Neuronal stem cell (in vitro differentiated cells): Measurements from ENCODE around the gene KLC4.

Source experiments
- DNase-seq: peaks from one replicate; pipeline ENCODE4 v3.0.0-alpha.2; 2013; ENCODE audit warnings: low spot score
- H2AFZ ChIP-seq: one replicate; pipeline ENCODE4 v1.6.1; 2013; ENCODE audit warnings: mild to moderate bottlenecking, low read length, inconsistent platforms
- H2AK5ac ChIP-seq: 2 replicates; pipeline ENCODE4 v1.6.1; 2013; ENCODE audit warnings: low read depth, mild to moderate bottlenecking, inconsistent platforms, low read length, moderate library complexity, mixed read lengths
- H2BK120ac ChIP-seq: 2 replicates; pipeline ENCODE4 v1.6.1; 2013; ENCODE audit warnings: low read depth, mild to moderate bottlenecking, inconsistent platforms, low read length, moderate library complexity, mixed read lengths
- H2BK12ac ChIP-seq: one replicate; pipeline ENCODE4 v1.6.1; 2013; ENCODE audit warnings: low read length, inconsistent platforms
- H2BK15ac ChIP-seq: 2 replicates; pipeline ENCODE4 v1.6.1; 2013; ENCODE audit warnings: mild to moderate bottlenecking, low read length, inconsistent platforms, mixed read lengths
- H2BK5ac ChIP-seq: one replicate; pipeline ENCODE4 v1.6.1; 2013; ENCODE audit warnings: inconsistent platforms, mild to moderate bottlenecking, low read length, moderate library complexity
- H3K14ac ChIP-seq: one replicate; pipeline ENCODE4 v1.6.1; 2013; ENCODE audit warnings: low read length, inconsistent platforms
- H3K18ac ChIP-seq: 2 replicates; pipeline ENCODE4 v1.6.1; 2013; ENCODE audit warnings: low read length, inconsistent platforms
- H3K23ac ChIP-seq: 2 replicates; pipeline ENCODE4 v1.6.1; 2013; ENCODE audit warnings: low read depth, mild to moderate bottlenecking, mixed read lengths, low read length, inconsistent platforms; ENCODE audit not compliant: poor library complexity
- H3K27ac ChIP-seq: replicated peaks from 3 replicates; pipeline ENCODE4 v1.5.1; 2013; ENCODE audit warnings: low read length, inconsistent platforms
- H3K27me3 ChIP-seq, 3 experiments: 2 replicates each; pipeline ENCODE4 v1.6.1; 2013; ENCODE audit warnings: low read length in 3 of 3, mild to moderate bottlenecking in 2 of 3, inconsistent platforms in 1 of 3, low read depth in 1 of 3, mixed read lengths in 1 of 3, moderate library complexity in 1 of 3; ENCODE audit not compliant: control insufficient read depth in 3 of 3, insufficient read depth in 3 of 3
- H3K36me3 ChIP-seq, 2 donors: replicated peaks in 1 of 2; 2 replicates each; pipeline ENCODE4 v1.6.1; 2013; ENCODE audit warnings: low read length in 2 of 2; ENCODE audit not compliant: control insufficient read depth in 2 of 2, insufficient read depth in 2 of 2
- H3K4ac ChIP-seq: 2 replicates; pipeline ENCODE4 v1.6.1; 2013; ENCODE audit warnings: inconsistent platforms, mild to moderate bottlenecking, low read length, moderate library complexity
- H3K4me1 ChIP-seq, 2 donors: 1 replicate in 1 of 2; 2 replicates in 1 of 2; pipeline ENCODE4 v1.6.1; 2013; ENCODE audit warnings: low read length in 2 of 2, low read depth in 1 of 2; ENCODE audit not compliant: control insufficient read depth in 2 of 2, insufficient read depth in 1 of 2
- H3K4me2 ChIP-seq: one replicate; pipeline ENCODE4 v1.6.1; 2013; ENCODE audit warnings: mild to moderate bottlenecking, low read length, inconsistent platforms; ENCODE audit not compliant: insufficient read depth, poor library complexity, severe bottlenecking
- H3K4me3 ChIP-seq, 2 donors: 2 replicates each; pipeline ENCODE4 v1.5.1; 2013; ENCODE audit warnings: low read length in 2 of 2, mild to moderate bottlenecking in 2 of 2, inconsistent platforms in 1 of 2, moderate library complexity in 1 of 2
- H3K79me1 ChIP-seq: one replicate; pipeline ENCODE4 v1.6.1; 2013; ENCODE audit warnings: low read depth, mild to moderate bottlenecking, inconsistent platforms, low read length, moderate library complexity
- H3K9ac ChIP-seq: one replicate; pipeline ENCODE4 v1.6.1; 2013; ENCODE audit warnings: mild to moderate bottlenecking, low read depth, low read length, inconsistent platforms; ENCODE audit not compliant: poor library complexity
- H3K9me3 ChIP-seq, 2 donors: replicated peaks in 1 of 2; 2 replicates each; pipeline versions ENCODE3 to v1.6.1; 2013; ENCODE audit warnings: low read length in 2 of 2, mild to moderate bottlenecking in 2 of 2, inconsistent platforms in 1 of 2, low read depth in 1 of 2, mixed read lengths in 1 of 2, moderate library complexity in 1 of 2; ENCODE audit not compliant: control insufficient read depth in 2 of 2, insufficient read depth in 1 of 2
- H4K8ac ChIP-seq: one replicate; pipeline ENCODE4 v1.6.1; 2013; ENCODE audit warnings: low read depth, mild to moderate bottlenecking, inconsistent platforms, low read length, moderate library complexity
- H4K91ac ChIP-seq: one replicate; pipeline ENCODE4 v1.6.1; 2013; ENCODE audit warnings: low read length, low read depth, mild to moderate bottlenecking, inconsistent platforms; ENCODE audit not compliant: poor library complexity
- WGBS, 2 donors: extraction: QIAGEN DNeasy Blood & Tissue Kit; methylation state at CpG; one replicate each; pipeline ENCODE4 v1.1.7; 2013; ENCODE audit warnings: missing lambda C conversion rate in 2 of 2, mixed read lengths in 1 of 2; ENCODE audit not compliant: insufficient read length in 2 of 2, insufficient replicate concordance in 1 of 2; ENCODE audit errors: extremely low coverage in 2 of 2; 5-methylcytosine and 5-hydroxymethylcytosine counted together

KLC4 gene

DNA sequence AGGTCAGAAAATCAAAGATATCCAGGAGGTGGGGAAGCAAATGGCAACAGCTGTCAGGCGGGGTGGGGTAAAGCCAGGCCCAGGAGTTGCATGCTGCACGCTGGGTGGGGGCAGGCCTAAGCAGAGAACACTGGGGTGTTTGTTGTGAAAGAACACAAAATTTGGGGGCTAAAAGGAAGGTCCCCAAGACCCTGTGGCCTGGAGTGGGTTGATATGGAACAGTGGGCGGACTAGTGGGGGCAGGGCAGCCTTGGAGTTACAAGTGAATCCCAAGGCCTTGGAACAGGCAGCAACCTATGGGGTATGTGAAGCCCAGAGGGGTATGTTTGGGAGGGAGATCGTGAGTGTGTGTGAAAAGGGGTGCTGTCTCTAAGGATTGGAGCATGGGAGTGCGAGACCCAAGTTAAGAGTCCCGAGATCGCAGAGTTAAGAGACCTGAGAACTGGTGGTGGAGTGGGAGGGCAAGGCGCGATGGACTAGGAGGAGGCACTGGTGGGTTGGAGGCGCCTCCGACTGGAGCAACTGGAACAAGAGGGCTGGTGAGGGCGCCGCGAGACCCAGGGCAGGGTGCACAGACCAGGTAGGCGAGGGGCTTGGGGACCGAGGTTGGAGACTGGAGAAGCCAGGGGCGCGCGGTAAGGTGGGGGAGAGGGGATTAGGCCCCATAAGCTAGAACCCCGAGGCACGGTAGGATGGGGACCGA lies 6.4 kb upstream of the KLC4 start:
- Histone ChIP-seq H4K8ac (peak overlapping the region; percentile 70), H2BK12ac (no peak overlapping the region), H3K14ac (peak overlapping the region; percentile 72), H3K4ac (peak overlapping the region; percentile 86), H3K27ac (peak overlapping the region; percentile 86), H3K23ac (peak overlapping the region; percentile 98), H3K27me3 (no peaks in the 10 kb centered on the region), H3K18ac (peak overlapping the region; percentile 89), H4K91ac (peak overlapping the region; percentile 48), H3K9me3 (no peaks in the 10 kb centered on the region), H3K36me3 (peaks cover 31 to 66% of the 10 kb centered on the region in 2 donors), H2AK5ac (peak overlapping the region; percentile 91), H2AFZ (peak overlapping the region; percentile 86), H2BK15ac (peak overlapping the region; percentile 13), H3K4me1 (peaks cover 4 to 6% of the 10 kb centered on the region in 2 donors), H2BK5ac (peak overlapping the region; percentile 84), H3K4me3 (peak overlapping the region; percentile 87 to 92), H3K79me1 (peaks cover 3% of the 10 kb centered on the region), H3K4me2 (peak overlapping the region; percentile 71), H3K9ac (peak overlapping the region; percentile 98), H2BK120ac (peak overlapping the region; percentile 35)
- DNase-seq, result no peak
- no CpG with 5 or more reads among the region's 22 CpGs for WGBS, 2 donors

- Histone ChIP-seq H3K79me1 (peaks cover 7% of the 10 kb centered on the region), H2BK5ac (peak within 1 kb of the TSS; percentile 84), H3K9ac (peak within 1 kb of the TSS; percentile 98), H3K4me3 (peak within 1 kb of the TSS; percentile 87 to 92), H3K18ac (peak within 1 kb of the TSS; percentile 89), H3K36me3 (peaks cover 28 to 64% of the 10 kb centered on the region in 2 donors), H2AFZ (peak within 1 kb of the TSS; percentile 86), H4K91ac (peak within 1 kb of the TSS; percentile 48), H3K4me1 (peaks cover 9 to 10% of the 10 kb centered on the region in 2 donors), H3K4me2 (peak within 1 kb of the TSS; percentile 71), H2BK15ac (peak within 1 kb of the TSS; percentile 13), H3K27me3 (no peaks in the 10 kb centered on the region), H2AK5ac (peak within 1 kb of the TSS; percentile 91), H3K9me3 (no peaks in the 10 kb centered on the region), H3K4ac (peak within 1 kb of the TSS; percentile 86), H4K8ac (peak within 1 kb of the TSS; percentile 70), H2BK120ac (peak within 1 kb of the TSS; percentile 35), H3K23ac (peak within 1 kb of the TSS; percentile 98), H3K27ac (peak within 1 kb of the TSS; percentile 86), H3K14ac (peak within 1 kb of the TSS; percentile 72), H2BK12ac (no peak within 1 kb of the TSS)
- 100% methylated on average over 2 of the region's 45 CpGs; no CpG with 5 or more reads in 1 of the 2 donors for WGBS, 2 donors
- peak; percentile 72 for DNase-seq
These were observed 5.8 kb upstream of the KLC4 start, which contains the start of gene CUL7 for GRCh38 chr6:43053545-43054205. Gene CUL7, minus strand, starts transcription at chr6:43053851. Its CDS starts 1,063 bp downstream, at chr6:43052788.

DNA sequence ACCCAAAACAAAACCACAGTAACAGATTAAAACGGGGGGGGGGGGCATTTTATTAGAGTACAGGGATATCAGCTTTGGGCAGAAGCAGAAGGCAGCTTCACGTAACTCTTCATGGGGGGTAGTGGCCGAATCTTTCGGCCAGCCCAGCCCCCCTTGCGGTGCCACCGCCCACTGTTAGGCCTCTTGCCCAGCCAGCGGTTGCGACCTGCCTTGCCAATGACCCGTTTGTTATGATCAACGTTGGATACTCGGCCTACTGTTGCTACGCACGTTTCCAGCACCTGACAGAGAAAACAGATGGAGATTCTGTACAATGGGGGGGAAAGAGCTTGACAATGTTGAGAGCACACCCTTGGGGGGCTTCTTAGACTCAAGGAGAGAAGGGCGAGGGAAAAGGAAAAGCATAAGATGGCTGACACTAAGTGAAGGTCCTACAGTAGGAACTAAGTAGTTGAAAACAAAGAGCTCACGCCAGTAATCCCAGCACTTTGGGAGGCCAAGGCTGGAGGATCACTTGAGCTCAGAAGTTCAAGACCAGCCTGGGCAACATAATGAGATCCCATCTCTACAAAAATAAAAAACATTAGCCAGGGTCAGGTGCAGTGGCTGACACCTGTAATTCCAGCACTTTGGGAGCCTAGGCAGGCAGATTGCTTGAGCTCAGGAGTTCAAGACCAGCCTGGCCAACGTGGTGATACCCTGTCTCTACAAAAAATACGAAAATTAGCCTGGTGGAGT lies 5.1 kb upstream of the KLC4 start:
- H2AFZ ChIP-seq, result peak overlapping the region; percentile 86
- no peak overlapping the region for H3K18ac ChIP-seq
- no peak overlapping the region for H3K14ac ChIP-seq
- no peak overlapping the region for H3K27ac ChIP-seq
- peak overlapping the region; percentile 41 for H3K4me2 ChIP-seq
- peaks cover 9 to 10% of the 10 kb centered on the region in 2 donors for H3K4me1 ChIP-seq
- no peak overlapping the region for H3K4ac ChIP-seq
- no peak overlapping the region for H2AK5ac ChIP-seq
- H3K36me3 ChIP-seq, result peaks cover 25 to 59% of the 10 kb centered on the region in 2 donors
- no peak overlapping the region for H2BK5ac ChIP-seq
- peaks cover 10% of the 10 kb centered on the region for H3K79me1 ChIP-seq
- no peak overlapping the region for H2BK12ac ChIP-seq
- no peak overlapping the region for H4K8ac ChIP-seq
- H4K91ac ChIP-seq, result no peak overlapping the region
- H2BK120ac ChIP-seq, result no peak overlapping the region
- no CpG with 5 or more reads among the region's 17 CpGs for WGBS, 2 donors
- H3K23ac ChIP-seq, result no peak overlapping the region
- H3K4me3 ChIP-seq, result peak overlapping the region in 1 of 2 donors; percentile 87
- no peak for DNase-seq
- H2BK15ac ChIP-seq, result no peak overlapping the region
- no peaks in the 10 kb centered on the region for H3K9me3 ChIP-seq
- H3K27me3 ChIP-seq, result no peaks in the 10 kb centered on the region
- no peak overlapping the region for H3K9ac ChIP-seq
